C4-2B (cell line): Measurements from ENCODE around the gene IL5RA.

Source experiments
- H3K27ac ChIP-seq: fragments of 450-650 bp; 2 replicates; pipeline ENCODE4 v1.5.1; 2017
- ZFX ChIP-seq: fragments of 450-650 bp; IDR thresholded peaks from 2 replicates; pipeline ENCODE4 v1.6.1; 2017
- TF ChIP-seq, protein P1 (sequence below): fragments of 450-650 bp; conservative IDR thresholded peaks from 2 replicates; pipeline ENCODE4 v1.5.1; 2017; ENCODE audit warnings: mild to moderate bottlenecking

Gene IL5RA

DNA sequence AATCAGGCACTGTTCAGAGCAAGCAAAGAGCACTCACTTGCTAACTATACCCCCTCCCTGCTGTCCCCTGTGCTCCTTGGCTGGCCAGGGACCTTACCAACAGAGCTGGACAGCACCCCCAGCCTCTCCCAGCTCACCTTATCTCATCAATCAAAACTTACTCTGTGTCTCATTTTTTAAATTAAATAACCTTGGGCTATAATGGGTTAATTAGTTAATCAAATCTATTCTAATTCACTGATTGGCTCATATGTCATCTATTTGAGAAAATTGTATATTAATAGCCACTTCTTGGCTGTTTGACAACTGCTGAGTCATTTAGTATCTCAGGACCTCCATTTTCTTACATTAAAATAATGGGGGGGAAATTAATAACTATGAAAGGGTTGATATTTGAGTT is 22.9 kb downstream of the IL5RA start:
- no peak for TF ChIP-seq ZFX
- TF ChIP-seq, protein P1, sequence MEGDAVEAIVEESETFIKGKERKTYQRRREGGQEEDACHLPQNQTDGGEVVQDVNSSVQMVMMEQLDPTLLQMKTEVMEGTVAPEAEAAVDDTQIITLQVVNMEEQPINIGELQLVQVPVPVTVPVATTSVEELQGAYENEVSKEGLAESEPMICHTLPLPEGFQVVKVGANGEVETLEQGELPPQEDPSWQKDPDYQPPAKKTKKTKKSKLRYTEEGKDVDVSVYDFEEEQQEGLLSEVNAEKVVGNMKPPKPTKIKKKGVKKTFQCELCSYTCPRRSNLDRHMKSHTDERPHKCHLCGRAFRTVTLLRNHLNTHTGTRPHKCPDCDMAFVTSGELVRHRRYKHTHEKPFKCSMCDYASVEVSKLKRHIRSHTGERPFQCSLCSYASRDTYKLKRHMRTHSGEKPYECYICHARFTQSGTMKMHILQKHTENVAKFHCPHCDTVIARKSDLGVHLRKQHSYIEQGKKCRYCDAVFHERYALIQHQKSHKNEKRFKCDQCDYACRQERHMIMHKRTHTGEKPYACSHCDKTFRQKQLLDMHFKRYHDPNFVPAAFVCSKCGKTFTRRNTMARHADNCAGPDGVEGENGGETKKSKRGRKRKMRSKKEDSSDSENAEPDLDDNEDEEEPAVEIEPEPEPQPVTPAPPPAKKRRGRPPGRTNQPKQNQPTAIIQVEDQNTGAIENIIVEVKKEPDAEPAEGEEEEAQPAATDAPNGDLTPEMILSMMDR, result no peak

GRCh38 chr3:3086239-3086638 is 23.9 kb downstream of the IL5RA start:
- no peak overlapping the region for H3K27ac ChIP-seq
- TF ChIP-seq, protein P1, result no peak
- no peak for TF ChIP-seq ZFX

More for the DNA sequence above, 22.9 kb downstream of the IL5RA start:
- no peak overlapping the region for H3K27ac ChIP-seq

- TF ChIP-seq, protein P1, result no peak
- TF ChIP-seq ZFX, result no peak
- H3K27ac ChIP-seq, result no peak overlapping the region
These were observed 24.4 kb downstream of the IL5RA start for GRCh38 chr3:3085782-3086181.

DNA sequence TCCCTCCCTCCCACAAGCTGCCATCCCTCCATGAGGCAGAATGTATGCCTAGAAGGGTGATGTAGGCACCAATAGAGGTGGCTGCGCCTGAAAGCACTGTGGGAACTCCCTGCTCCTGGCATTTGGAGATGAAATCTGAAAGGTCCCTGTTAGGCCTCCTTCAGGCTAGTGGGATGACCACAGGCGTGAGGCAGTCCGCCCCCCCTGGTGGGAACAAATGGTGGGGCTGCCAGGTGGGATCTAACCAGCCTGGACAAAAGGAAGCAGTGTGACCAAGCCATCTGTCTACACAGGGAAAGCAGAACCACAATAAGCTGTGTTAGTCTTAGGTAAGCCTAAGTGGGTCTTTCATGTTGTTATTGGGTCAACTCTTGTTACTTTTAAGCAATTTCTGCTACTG is 25.3 kb downstream of the IL5RA start:
- H3K27ac ChIP-seq, result no peak overlapping the region
- TF ChIP-seq, protein P1, result no peak
- no peak for TF ChIP-seq ZFX

DNA sequence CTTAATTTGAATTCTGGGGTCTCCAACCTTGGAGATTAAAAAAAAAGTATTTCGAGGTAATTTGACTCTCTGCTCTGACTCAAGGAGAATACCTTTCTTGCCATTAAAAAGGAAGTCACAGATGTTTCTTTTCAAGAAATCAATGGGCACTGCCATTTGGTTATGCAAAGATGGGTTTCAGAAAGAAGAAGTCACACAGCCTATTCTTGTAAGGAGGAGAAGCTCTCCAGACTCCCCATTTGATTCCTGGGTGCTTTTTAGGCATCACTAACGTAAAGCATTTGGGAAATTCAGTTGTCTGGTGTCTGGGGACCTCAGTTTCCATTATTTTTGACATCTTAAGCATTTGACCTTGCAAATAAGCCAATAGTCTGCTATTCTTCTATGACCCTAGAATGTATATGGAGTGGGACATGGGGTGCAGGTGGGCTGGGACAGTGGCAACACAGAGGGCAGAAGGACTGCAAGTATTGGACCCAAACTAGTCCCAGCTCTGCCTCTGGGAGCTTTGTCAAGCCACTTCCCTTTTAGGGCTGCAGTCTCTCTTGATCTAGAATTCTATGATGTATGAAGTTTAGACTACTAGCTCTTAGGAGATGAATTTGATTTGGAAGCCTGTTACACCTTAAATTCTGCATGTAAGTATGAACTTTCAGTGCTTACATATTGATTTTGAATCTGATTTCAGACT is 27.8 kb downstream of the IL5RA start:
- no peak for TF ChIP-seq ZFX
- TF ChIP-seq, protein P1, result no peak
- H3K27ac ChIP-seq, result no peak overlapping the region

DNA sequence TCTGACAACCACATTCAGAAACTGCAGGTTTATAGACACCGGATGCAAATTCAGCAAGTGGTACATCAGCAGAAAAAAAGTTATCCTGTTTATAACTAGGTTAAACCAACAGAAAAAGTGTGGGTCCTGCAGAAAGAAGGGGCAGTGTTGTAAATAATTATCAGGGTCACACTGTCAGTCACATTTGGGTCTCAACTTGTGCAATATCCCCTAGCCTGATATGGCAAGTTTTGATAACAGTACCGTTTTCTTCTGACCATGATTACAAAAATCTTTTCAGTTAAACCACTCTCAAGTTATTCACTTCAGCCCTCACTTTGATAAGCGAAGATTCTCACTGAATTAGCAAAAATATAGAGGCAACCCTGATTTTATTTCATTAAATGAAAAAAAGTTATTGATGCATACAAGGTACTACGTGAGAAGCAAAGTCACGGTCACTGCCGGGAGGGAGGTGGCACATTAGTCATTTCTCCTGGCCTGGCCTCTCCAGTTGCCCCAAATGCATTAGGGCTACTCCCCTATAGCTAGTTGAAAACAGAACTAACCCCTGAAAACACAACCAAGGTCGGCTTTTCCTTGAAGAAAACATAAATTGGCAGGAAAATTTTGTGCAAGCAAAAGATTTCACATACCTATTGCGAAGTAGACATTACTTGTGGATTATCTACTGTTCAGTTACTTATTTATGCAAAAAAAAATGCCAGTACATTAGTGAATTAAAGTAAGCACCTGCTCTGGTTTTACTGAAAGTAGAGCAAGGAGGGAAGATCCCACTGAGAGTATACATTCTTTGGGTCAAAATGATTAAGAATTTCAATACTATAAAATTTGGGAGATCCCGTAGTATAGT is 28.6 kb downstream of the IL5RA start:
- TF ChIP-seq, protein P1, result no peak
- no peak for TF ChIP-seq ZFX
- H3K27ac ChIP-seq, result no peak overlapping the region

GRCh38 chr3:3080309-3080708 is 29.9 kb downstream of the IL5RA start:
- H3K27ac ChIP-seq, result no peak overlapping the region
- TF ChIP-seq ZFX, result no peak
- TF ChIP-seq, protein P1, result no peak
